A673 (cell line): ENCODE results near the gene CDH24. TPM values are rescaled to one million over a fixed set of nuclear protein-coding genes. Genes with fewer than 3 reads are reported as not detected.

Source experiments
- BruUV-seq: library from RNA; stranded (reverse); fragments of 400-500 nt; replicated peaks from 2 replicates; lab custom pipeline; 2021; lab: Mats Ljungman, UMichigan
- CTCF ChIA-PET: fragments of 300-600 bp; sonication (Branson Sonifier 250); formaldehyde crosslinking; loops from one replicate; lab custom pipeline; 2022; ENCODE audit warnings: antibody characterized with exemption; lab: Charles Lee
- POLR2A ChIA-PET: fragments of 300-600 bp; sonication (Branson Sonifier 250); formaldehyde crosslinking; loops from one replicate; lab custom pipeline; 2022; ENCODE audit warnings: antibody characterized with exemption; ENCODE audit not compliant: low non-redundant PET; lab: Charles Lee
- DNase-seq: peaks from one replicate; pipeline ENCODE4 v3.0.0-alpha.2; 2015; ENCODE audit warnings: low spot score
- H3K27ac ChIP-seq: fragments of 200-600 bp; sonication (generic); 2 replicates; pipeline ENCODE4 v1.5.1; 2016; ENCODE audit warnings: mixed run types, low read depth, mild to moderate bottlenecking, mixed read lengths, antibody characterized with exemption, low read length; ENCODE audit not compliant: poor library complexity, severe bottlenecking
- H3K27me3 ChIP-seq: fragments of 200-600 bp; sonication (generic); replicated peaks from 2 replicates; pipeline ENCODE4 v1.6.1; 2017; ENCODE audit warnings: mixed run types, low read depth, mild to moderate bottlenecking, mixed read lengths, antibody characterized with exemption, low read length; ENCODE audit not compliant: insufficient read depth, poor library complexity
- H3K36me3 ChIP-seq: fragments of 200-600 bp; sonication (generic); 2 replicates; pipeline ENCODE4 v1.6.1; 2016; ENCODE audit warnings: mixed run types, mild to moderate bottlenecking, mixed read lengths, antibody characterized with exemption, low read length; ENCODE audit not compliant: insufficient read depth, poor library complexity, severe bottlenecking
- H3K4me1 ChIP-seq: fragments of 200-600 bp; sonication (generic); 2 replicates; pipeline ENCODE4 v1.6.1; 2017; ENCODE audit warnings: mixed run types, mild to moderate bottlenecking, mixed read lengths, antibody characterized with exemption, low read length; ENCODE audit not compliant: insufficient read depth, poor library complexity, severe bottlenecking
- H3K4me3 ChIP-seq: fragments of 200-600 bp; sonication (generic); 2 replicates; pipeline ENCODE4 v1.5.1; 2016; ENCODE audit warnings: low read depth, mixed run types, mild to moderate bottlenecking, mixed read lengths, low read length; ENCODE audit not compliant: poor library complexity, severe bottlenecking
- H3K9me3 ChIP-seq: fragments of 200-600 bp; sonication (generic); 2 replicates; pipeline ENCODE4 v1.6.1; 2016; ENCODE audit warnings: mixed run types, low read depth, mild to moderate bottlenecking, mixed read lengths, antibody characterized with exemption, low read length; ENCODE audit not compliant: poor library complexity, severe bottlenecking
- EZH2 ChIP-seq: fragments of 200-600 bp; sonication (generic); IDR thresholded peaks from 2 replicates; pipeline ENCODE4 v1.6.1; 2017; ENCODE audit warnings: borderline replicate concordance, low read depth, mild to moderate bottlenecking, mixed read lengths, antibody characterized with exemption, low read length; ENCODE audit not compliant: poor library complexity, severe bottlenecking
- intact Hi-C: fragments of 100-400 bp; cut with micrococcal nuclease; formaldehyde crosslinking; loops from one replicate; pipeline ENCODE4 v1.10.0; 2022; ENCODE audit not compliant: unreplicated experiment
- total RNA-seq: library from RNA; stranded (reverse); gene quantifications from 2 replicates; pipeline ENCODE4 v1.2.3, GENCODE V29; 2021
- TF ChIP-seq, protein P1 (sequence below): fragments of 300-800, 200-600 bp; sonication (generic); conservative IDR thresholded peaks from 2 replicates; pipeline ENCODE4 v1.5.1; 2017; ENCODE audit warnings: low read depth, mild to moderate bottlenecking, antibody characterized with exemption, low read length, moderate library complexity, mixed read lengths

CDH24 gene
- total RNA-seq, 1 experiment from 2014 or later, result 44.8 TPM

DNA sequence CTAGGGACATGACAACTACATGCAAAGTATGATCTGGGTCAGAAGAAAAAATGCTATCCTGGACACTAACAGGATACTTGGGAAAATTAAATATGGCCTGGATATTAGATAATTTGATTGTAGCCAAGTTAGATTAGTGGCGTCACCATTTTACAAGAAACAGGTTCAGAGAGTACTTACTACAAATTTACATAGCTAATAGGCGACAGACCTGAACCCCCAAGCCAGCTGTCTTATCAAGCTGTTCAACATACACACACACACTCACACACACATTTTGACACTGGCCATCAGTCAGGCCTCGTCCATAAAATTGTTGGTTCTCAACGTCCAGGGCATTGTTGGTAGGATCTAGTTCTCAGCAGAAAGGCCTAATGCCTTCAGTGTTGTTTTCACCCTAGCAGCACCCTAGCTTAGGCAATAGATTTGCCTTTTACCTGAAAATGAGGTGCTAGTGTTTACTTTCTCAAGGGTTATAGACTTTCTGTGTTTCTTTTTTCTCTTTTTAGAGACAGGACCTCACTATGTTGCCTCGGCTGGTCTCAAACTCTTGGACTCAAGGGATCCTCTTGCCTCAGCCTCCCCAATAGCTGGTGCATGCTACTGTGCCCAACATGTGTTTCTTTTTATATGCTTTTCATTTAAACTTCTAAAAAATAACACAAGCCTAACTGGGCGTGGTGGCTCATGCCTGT lies 44.1 kb downstream of the CDH24 start:
- ChIA-PET POLR2A (no interaction called here), CTCF (no interaction called here)
- no TSS peak for BruUV-seq
- no peaks in the 10 kb centered on the region for H3K27me3 ChIP-seq
- DNase-seq, result no peak
- intact Hi-C loops, result no loop called here
- no peaks in the 10 kb centered on the region for H3K36me3 ChIP-seq
- H3K9me3 ChIP-seq, result no peaks in the 10 kb centered on the region
- TF ChIP-seq, protein P1, sequence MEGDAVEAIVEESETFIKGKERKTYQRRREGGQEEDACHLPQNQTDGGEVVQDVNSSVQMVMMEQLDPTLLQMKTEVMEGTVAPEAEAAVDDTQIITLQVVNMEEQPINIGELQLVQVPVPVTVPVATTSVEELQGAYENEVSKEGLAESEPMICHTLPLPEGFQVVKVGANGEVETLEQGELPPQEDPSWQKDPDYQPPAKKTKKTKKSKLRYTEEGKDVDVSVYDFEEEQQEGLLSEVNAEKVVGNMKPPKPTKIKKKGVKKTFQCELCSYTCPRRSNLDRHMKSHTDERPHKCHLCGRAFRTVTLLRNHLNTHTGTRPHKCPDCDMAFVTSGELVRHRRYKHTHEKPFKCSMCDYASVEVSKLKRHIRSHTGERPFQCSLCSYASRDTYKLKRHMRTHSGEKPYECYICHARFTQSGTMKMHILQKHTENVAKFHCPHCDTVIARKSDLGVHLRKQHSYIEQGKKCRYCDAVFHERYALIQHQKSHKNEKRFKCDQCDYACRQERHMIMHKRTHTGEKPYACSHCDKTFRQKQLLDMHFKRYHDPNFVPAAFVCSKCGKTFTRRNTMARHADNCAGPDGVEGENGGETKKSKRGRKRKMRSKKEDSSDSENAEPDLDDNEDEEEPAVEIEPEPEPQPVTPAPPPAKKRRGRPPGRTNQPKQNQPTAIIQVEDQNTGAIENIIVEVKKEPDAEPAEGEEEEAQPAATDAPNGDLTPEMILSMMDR, result no peak
- no peak for TF ChIP-seq EZH2
- no peak overlapping the region for H3K4me3 ChIP-seq
- H3K4me1 ChIP-seq, result peaks cover 11% of the 10 kb centered on the region
- H3K27ac ChIP-seq, result no peak overlapping the region

DNA sequence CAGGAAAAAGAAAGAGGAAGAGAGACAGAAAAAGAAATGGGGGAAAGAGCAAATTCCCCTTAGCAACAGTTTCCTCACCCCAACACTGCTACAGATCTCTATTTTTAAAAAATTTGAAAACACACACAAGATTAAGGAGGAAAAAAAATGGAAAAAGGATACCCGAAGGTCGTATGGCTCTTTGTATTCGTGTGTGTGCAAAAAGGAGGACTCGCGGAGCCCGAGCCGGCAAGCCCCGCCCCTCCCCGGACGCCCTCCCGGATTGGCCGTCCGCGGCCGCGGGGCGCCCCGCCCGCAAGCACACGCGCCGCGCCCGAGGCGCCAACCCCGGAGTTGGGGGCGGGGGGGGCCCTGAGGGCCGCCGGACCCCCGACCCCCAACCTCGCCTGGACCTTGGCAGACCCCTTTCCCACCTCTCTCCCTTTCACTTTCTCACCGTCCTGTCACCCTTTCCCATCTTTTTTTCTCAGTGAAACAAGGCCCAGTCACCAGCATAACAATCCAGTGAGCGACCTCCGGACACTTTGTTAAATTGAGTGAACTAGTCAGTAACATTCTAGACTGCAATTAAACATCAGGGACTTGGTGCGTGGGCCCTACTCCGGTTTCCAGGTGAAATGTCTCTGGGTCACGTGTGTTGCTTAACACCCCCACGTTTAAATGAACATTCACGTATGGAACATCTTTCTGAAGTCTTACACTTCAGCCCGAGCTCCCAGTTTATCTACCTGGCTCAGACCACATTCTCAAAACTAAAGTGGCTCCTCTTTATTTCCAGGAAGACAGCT lies 47.2 kb downstream of the CDH24 start, which contains the start of gene C14orf93:
Gene C14orf93 (minus strand): TSS at position 205 of the 788 bp plus-strand sequence. CDS start 11,120 bp downstream, outside the sequence.
- Histone ChIP-seq H3K4me1 (peaks cover 30% of the 10 kb centered on the region), H3K4me3 (peak within 1 kb of the TSS; percentile 47), H3K27me3 (no peaks in the 10 kb centered on the region), H3K27ac (peak within 1 kb of the TSS; percentile 68), H3K9me3 (no peaks in the 10 kb centered on the region), H3K36me3 (no peaks in the 10 kb centered on the region)
- CTCF ChIA-PET, result interaction anchor here (1.1 kb wide), 1 partner anchor 48 kb away, joined by 4 read pairs; no protein-coding TSS in a partner anchor
- intact Hi-C loops, result no loop called here
- peak; percentile 87 for DNase-seq
- POLR2A ChIA-PET, result interaction anchor here (0.7 kb wide), 1 partner anchor 15 kb away, joined by 8 read pairs; no protein-coding TSS in a partner anchor
- TF ChIP-seq, protein P1, result no peak
- no peak for TF ChIP-seq EZH2
- BruUV-seq, result no TSS peak

DNA sequence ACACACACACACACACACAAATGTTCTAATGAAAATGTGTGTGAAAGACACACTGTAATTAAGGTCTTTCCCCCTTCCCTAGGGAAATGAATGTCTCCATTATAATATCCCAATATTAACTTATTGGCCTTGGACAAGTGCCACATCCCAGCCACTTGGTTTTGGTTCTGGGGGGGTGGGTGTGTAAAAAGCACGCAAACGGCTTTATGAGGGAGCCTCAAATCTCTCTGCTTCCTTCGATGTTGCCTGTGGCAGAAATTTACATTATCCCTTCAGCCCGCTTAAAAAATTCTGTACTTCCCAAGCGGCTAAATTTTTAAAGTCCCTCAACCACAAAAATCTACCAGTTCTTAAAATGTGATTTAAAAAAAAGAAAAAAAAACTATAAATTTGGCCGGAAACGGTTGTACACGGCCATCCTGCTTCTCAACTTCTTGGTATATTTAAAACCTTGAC lies 47.8 kb downstream of the CDH24 start:
- Histone ChIP-seq H3K36me3 (no peaks in the 10 kb centered on the region), H3K4me3 (peak overlapping the region; percentile 47), H3K4me1 (peaks cover 30% of the 10 kb centered on the region), H3K27me3 (no peaks in the 10 kb centered on the region), H3K9me3 (no peaks in the 10 kb centered on the region), H3K27ac (peak overlapping the region; percentile 68)
- no peak for TF ChIP-seq EZH2
- TF ChIP-seq, protein P1, result no peak
- POLR2A ChIA-PET, result no interaction called here
- no peak for DNase-seq
- TSS peak; percentile 88 for BruUV-seq
- intact Hi-C loops, result no loop called here
- CTCF ChIA-PET, result no interaction called here
